ENCODE data around the gene KRT77.
"Not testable (repeated sequence)": the region's sequence is repeated elsewhere in the genome, so short reads cannot be mapped to it uniquely, and the experiment has no call there.

Gene KRT77

DNA sequence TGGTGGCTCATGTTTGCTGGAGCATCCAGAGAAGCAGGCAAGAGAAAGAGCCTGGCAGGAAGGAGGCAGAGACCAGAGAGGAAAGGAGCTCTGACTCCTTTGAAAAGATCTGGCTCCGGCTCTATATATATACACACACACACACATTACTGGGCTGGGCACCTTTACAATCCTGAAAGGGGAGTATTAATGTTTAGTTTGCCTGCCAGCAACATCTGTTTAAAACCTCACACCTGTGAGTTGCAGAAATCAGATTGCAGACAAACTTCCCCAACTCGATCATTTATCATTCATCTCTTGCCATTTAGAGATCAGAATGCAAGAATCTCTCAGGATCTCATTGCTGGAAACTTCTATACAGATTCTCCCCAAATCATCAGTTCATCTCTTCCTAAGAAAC, at the start of gene KRT77:
Gene KRT77, minus strand, starts transcription at position 101 of the 400 bp plus-strand sequence. Its CDS starts 90 bp downstream, at position 11.
- DNase-seq: no peak

DNA sequence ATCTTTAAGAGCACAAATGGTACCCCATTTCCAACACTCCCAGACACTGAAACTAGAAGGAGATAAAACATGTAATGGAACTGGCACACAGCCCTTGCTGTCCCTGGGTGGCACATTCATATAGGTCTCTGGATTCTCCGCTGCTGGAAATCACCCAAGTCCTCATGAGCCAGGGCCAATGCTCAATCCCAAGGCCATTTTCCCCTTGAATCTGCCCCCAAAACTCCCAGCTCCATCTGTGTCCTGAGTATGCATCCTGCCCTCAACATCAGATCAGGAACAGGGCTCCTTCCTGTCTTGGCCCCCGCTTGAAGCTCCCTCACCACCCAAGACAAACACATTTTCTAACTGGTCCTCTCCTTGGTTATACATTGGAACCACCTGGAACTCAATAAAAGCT, 49.2 kb upstream of the KRT77 start:
- no peak for DNase-seq

DNA sequence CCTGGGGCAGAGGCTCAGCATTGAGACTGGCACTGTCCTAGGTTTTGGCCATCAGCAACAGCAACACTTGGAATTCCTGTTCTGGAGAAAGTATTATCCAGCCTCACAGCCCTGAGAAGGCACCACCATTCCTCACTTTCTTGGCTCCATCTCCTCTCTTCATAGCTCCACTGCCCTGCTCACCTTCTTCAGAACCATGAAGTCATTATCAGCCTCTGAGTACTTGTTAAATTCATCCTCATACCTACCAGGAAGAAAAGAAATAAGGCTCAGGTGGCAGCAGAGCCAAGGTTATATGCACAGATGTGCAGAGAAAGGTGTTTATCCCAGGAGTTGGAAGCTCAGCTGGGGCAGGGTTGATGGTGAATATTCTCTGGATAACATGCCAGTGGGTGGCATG, 48.5 kb upstream of the KRT77 start:
- no peak for DNase-seq

DNA sequence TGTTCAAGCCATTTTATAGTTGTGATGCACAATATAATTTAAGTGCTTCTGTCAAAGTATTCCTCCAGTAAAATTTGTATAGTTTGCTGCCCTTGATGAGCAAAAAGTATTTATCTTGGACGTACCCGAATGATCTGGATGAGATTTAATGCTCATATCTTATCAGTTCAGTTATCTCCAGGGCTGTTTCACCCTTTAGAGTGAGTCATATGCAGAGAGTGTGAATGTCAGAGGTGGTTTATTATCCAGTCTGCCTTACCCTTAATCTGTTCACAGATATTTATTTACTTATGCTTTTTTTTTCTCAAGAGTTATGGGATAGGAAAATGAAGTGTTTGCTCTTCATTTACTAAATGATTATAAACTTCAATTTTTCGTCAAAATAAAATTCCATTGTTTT, 47.2 kb upstream of the KRT77 start:
- not testable (repeated sequence) for DNase-seq

DNA sequence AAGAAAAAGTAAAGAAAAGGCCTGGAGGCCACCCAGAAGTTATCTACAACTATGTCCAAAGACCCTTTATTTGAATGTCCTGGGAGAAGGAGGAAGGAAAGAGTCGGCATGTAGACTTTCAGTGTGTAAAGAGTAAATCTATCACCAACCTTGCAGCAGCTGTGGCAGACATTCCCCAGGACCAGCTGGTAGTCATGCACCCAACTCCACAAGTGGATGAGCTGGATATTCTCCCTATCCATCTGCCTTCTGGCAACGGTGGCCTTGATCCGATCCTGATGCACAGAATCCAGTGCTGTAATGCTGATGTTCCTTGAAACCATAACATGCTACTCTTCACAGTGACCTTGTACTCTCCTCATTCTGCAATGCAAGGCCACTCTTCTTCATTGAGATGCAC, 46.5 kb upstream of the KRT77 start:
- no peak for DNase-seq

DNA sequence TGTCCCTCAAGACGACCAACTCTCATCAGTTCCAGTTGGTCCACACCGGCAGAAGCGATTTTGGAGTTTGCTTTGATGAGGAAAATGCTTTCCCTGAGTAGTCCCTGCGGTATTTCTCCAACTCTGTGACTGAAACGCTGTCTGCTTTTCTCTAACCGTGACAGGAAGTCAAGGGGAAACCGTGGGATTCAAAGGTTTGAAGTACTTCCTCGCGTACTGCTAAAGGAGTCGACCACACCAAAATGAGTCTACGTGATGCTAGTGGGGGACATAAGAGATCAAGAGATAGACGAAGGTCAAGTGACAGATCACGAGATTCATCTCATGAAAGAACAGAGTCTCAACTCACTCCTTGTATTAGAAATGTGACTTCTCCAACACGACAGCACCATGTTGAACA, 45.3 kb upstream of the KRT77 start:
- no peak for DNase-seq

DNA sequence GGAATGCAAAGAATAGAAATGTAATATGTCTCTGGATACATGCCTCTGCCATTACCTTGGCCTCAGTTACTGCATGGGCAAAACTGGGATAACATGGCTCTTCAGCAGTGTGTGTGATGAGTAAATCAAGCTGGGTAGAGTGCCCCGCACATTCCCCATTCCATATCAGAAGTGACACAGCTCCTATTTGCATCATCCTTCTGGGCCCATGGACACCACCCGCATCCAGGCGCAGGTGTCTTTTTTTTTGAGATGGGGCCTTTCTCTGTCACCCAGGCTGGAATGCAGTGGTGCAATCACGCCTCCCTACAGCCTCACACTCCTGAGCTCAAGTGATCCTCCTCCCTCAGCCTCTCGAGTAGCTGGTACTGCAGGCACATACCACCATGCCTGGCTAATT, 42.2 kb upstream of the KRT77 start:
- no peak for DNase-seq

DNA sequence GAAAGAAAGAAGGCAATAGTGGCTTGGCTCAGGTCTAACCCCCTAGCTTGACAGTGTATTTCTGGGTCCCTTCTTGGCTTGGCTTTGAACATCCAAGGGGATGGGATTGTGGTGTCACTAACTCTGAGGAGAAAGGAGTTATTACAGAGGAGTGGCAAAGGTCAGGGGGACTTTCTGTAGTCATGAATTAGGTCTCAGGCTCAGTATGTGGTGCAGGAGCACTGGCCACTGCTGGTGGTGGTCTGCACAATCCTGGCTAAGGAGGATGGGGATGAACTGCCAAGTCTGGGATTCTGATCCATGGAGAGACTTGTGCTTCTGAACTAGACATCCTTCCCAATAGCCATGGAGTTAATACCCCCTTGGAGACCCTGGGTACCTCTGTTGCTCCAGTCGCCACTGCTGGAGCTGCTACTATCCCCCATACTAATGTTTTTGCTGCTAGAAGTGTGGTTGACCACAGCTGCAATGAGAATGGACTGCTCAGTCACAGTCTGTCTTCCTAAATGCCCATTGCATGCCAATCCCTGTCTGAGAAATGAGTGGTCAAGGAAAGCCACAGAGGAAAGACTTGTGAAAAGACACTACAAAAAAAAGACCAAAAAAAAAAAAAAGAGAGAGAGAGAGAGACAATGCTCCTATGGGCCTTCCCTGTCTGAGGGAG, 41.3 kb upstream of the KRT77 start:
- no peak for DNase-seq

DNA sequence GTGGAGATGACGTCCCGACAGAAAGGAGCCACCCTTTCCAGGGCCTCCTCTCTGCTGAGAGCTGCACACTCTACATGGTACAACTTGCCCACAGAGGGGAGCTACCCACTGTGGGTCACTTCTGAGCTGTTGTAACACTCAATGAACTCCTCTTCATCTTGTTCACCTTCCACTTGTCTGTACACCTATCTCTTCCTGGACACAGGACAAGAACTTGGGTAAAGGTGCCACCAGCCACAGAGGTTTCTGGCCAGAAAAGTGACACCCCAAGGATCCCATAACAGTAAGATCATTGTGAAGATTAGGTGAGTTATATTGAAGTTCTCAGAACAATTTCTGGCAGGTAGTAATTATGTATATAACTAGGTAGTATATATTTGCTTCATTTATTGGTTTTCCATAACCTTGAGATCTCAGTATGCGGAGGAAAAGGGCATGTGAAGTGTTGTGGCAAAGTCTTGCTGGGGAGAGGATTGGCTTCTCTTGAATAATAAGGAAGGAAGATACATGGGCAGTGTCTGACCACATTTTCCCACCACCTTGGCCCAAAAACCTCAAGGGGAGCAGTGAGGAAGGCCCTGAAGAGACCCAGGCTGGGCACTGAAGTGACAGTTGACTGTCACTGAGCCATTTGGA, 39.6 kb upstream of the KRT77 start:
- DNase-seq: no peak

DNA sequence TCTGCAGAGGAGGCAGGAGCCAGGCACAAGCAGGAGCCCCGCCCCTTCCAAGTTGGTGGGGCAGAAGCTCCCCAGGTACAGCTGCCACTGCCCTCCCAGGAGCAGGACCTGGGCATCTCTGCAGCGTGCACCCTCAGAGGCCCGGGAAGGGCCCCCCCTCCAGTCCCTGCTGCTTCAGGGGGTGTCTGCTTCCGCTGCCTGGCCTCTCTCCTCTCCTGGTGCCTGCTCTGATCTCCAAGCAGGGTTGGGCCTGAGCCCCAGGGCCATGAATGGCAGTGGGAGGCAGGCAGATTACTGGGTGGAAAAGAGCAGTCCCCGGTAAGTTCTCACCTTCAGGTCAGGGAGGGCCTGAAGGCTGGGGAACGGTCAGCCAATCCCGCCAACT, 38.9 kb upstream of the KRT77 start:
- no peak for DNase-seq

DNA sequence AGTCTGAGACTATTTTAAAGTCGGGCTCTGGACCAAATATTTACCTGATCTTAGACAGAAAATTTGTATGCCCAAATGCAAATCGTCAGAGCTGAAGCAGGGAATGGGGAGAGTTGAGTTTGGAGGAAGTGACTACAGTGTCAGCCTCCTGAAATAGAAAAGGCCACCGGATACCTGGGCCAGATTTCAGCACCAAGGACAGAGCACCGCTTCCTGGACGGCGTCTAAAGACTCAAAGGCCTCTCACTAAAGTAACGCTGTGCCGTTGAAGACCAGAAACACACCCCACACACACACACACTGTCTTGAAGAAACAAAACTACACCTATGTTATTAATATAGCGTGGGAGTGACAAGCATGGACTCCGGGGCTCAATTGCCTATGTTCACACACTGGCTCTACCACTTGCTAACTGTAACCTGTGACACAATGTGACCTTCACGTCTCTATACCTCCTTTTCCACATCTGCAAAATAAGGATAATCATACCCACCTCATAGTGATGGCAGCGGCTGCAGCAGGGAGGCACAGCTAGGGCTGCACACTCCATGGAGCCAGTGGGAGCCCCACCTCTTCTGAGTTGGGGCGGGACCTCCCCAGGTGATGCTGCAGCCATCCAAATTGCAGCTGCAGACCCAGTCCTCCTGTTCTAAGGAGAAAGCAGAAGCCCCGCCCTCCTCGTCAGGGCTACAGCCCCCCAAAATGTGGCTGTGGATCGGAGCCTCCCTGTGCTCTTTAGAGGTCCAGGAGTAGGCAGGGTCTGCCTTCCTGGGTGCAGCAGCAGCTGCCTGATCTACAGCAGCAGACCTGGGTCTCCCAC, 38.3 kb upstream of the KRT77 start:
- no peak for DNase-seq

DNA sequence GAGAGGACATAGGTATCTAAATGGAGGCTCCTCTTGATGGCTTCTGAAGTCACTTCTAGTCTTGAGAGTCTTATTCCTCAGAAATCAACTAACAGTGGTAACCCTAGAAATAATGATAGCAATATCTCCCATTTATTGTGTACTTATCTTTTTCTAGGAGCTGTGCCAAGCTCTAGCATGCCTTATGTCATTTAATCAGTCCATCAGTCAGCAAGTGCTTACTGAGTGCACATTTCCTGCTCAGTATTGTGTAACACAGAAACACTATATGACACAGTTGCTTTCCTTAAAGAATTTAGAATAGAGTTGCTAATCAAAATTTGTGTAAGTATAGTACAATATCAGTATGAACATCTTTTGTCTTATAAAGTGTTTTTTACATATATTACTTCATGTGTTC, 37.3 kb upstream of the KRT77 start:
- no peak for DNase-seq

DNA sequence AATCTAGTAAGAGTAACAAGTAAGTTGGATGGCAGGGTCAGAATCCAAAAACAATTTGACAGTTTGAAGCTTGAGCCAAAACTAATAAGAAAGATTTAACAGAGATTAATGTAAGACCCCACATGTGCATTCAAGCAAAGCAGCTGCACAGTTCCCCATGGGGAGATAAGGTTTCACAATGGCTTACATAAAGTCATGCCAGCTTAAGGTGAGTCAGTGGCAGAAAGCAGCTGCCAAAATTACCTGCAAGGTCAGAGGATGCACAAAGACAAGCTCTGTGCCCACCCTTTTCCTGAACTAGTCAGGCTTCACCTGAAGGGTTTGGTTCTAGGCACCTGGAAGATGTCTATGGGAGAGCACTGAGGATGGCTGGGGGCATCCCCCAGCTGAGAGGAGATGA, 36.6 kb upstream of the KRT77 start:
- no peak for DNase-seq

DNA sequence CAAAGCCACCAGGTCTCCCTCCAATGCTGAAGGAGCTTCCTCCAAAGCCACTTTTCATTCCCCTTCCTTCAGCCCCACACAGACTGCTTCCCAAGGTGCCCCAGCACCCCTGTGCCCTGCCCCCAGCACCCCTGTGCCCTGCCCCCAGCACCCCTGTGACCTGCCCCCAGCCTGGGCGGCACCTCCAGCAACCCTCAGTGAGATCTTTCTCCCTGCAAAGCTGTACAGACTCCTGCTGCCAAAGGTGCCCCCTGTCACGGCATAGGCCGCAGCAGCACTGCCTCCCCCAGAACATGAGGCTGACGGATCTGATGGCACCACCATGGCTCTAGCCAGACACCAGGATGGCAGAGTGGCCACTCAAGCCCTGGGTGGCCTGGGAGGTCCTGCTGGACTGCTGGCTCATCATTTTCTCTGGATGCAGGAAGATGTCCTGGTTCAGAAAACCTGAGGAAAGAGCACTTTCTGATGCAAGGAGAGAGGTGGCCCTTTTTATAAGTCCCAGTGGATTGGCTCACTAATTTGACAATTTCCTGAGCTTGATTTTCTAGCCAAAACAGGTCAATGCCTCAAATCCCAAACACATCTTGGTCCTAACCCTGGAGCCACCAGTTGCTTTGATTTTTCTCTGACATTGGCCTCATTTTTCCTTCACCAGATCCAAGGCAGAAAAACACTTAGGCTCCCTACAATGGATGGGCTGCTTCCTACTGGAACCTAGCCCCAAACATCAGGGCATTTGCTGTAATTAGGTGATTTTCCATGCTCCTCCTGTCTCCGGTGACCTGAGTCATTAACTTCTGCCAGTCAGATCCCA, 32.7 kb upstream of the KRT77 start:
- no peak for DNase-seq

DNA sequence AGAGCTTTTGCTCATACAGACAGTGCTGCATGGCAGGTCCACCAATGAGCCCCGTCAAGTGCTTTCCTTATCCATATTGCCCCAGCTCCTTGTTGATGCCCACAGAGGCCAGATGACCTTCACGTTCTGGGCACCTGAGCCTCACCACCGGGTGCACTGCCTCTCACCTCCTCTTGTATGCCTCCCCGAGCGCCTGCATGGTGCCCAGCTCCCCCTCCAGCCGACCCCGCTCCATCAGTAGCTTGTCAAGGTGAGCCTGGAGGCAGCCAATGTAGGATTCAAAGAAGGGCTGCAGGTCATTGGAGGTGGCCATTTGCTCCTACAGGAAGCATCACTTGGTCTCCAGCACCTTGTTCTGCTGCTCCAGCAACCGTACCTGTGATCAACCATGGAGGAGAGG, 31.8 kb upstream of the KRT77 start:
- no peak for DNase-seq

DNA sequence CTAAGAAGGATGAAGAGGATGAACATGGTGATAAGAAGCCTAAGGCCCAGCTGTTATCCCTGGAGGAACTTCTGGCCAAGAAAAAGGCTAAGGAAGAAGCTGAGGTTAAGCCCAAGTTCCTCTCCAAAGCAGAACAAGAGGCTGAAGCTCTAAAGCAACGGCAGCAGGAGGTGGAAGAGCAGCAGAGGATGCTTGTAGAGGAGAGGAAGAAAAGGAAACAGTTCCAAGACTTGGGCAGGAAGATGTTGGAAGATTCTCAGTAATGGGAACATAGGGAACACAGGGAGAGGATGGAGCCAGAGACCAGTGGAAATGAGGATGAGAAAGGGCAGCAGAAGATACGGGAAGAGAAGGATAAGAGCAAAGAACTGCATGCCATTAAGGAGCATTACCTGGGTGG, 27.5 kb upstream of the KRT77 start:
- no peak for DNase-seq

DNA sequence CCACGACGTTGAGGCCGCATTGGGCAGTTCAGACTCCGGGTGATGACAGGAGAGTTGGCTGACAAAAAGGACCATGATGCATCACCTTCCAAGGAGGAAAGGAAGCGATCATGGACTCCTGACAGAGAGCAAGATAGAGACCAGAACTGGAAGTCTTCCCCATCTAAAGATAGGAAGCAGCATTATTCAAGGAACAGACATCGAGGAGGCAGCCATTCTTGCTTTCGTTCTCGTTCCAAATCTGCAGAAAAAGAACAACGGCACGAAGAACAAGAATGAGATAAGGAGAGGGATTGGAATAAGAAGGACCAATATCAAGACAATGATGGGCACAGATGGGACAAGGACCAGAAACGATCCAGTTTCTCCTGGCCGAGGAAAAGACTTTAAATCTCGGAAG, 27.1 kb upstream of the KRT77 start:
- DNase-seq: no peak

DNA sequence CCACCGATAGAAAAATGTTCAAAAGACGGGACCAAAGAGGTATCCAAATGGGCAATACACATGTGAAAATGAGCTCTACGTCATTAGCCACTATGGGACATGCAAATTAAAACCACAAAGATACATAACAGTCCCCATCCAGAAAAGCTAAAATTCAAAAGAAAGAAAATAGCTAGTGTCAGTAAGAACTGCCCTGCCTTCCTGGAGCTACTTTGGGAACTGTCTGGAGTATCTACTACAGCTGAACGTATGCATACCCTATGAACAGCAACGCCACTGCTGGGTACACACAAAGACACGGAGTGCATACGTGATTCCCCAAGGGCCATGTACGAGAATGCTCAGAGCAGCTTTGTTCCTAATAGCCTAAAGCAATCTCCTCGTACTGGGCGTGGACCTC, 25.8 kb upstream of the KRT77 start:
- no peak for DNase-seq

DNA sequence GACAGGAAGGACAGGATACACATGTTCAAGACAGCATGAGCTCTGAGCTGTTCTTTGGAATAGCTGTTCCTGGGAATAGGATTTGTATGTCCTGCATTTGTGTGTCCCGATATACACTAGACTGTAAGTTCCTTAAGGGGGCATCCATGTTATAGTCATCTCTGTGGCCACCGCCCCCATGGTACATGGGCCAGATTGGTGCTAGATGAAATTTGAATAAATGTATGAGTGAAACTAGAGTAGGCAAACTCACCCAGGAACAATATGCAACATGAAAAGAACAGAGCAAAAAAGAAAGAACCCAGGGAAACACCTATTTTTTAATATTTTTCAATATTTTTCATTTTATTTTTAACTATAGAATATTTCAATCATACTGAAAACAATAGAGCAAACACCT, 25.1 kb upstream of the KRT77 start:
- DNase-seq: no peak

DNA sequence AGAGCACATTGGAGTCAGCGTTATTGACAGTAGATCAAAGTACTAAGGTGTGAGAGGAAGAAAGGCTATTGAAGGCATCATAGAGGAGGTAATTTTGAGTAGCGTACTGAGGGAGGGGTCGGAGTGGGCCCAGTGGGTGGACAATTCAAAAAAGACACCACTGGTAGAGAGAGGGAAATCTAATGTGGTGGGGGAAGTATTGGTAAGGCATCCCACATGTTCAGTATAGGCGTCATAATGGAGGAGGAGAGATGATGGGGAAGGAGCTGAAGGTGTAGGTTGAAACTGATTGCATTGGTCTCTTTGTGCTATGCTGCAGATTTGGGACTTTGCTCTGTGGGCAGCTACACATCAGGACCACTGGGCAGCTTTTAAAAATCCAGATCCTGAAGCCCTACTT, 23.7 kb upstream of the KRT77 start:
- no peak for DNase-seq

DNA sequence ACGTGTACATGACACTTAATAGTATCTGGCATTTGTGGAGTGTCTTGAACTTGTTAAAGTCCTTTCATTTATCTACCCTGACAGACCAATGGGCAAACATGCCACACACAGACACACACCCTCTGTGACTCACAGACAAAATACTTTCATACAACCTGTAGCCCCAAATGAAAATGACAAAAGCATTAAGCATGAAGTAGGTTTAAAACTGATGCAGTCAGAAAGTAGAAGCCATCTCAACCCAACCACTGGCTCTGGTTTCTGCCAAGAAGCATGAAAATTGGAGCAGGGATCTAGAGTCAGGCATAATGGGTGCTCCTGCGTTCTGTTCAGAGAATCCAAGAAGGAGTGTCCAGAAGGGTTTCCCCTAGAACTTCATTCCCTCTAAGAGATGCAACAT, 23.1 kb upstream of the KRT77 start:
- DNase-seq: no peak

DNA sequence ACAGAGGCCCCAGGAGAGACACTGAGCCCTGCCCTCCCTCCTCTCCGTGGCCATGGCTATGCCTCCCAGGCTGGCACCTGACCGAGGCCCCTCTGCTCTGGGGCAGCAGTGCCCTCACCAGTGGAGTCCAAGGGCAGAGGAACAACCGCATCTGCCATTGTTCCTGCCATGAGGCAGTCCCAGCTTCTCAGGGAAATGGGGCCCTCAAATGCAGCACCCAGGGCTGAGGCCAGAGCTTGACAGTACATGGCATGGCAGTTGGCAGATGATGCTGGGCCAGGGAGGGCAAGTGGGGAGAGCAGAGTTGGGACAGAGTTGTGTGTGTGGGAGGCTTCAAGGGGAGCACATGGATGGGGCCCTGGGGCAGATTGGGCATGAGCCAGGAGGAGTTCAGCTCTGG, 21.1 kb upstream of the KRT77 start:
- no peak for DNase-seq

DNA sequence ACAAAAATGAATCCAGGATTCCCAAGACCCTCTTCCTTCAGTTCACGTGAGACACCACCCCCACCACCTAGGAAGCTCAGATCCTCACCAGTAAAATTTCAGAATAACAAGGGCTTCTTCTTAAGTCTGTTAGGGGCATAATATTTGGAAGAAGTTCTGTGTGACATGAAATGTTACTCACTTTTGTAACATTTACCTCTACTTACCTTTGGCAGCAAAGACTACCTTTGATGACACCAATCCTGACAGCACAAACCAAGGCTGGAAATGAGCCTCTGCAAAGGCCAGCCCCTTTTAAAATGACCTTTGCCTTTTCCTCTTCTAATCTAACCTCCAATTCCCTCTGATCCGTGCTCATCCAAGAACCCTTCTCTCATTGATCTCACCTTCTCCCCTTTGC, 19.4 kb upstream of the KRT77 start:
- DNase-seq: no peak
